ENCODE results near the gene CHODL. TPM values are rescaled to one million over a fixed set of nuclear protein-coding genes. Genes with fewer than 3 reads are reported as not detected.

The CHODL gene
- total RNA-seq = not detected in 2 replicates
- polyA plus RNA-seq = not detected in 2 replicates
- polyA plus RNA-seq (2011; cell fraction: cytosol; rRNA removed) = not detected in 2 replicates
- polyA plus RNA-seq (2011; cell fraction: nucleus; rRNA removed) = not detected in 2 replicates
- polyA plus RNA-seq (2012) = not detected in 2 replicates
- not detected in 2 replicates for polyA minus RNA-seq
- polyA minus RNA-seq (2011; cell fraction: cytosol; rRNA and poly(A)+ RNA removed) = not detected
- polyA minus RNA-seq (2011; cell fraction: nucleus; rRNA and poly(A)+ RNA removed) = not detected in 2 replicates
- Bru-seq, nascent RNA = percentile 6 among the genes with signal in this experiment
- BruChase-seq, experiment 1, labeled RNA remaining after a 6-hour chase = percentile 12 among the genes with signal in this experiment
- percentile 3 among the genes with signal in this experiment for BruChase-seq, experiment 2, labeled RNA remaining after a 2-hour chase
- long read RNA-seq = 0 reads

DNA sequence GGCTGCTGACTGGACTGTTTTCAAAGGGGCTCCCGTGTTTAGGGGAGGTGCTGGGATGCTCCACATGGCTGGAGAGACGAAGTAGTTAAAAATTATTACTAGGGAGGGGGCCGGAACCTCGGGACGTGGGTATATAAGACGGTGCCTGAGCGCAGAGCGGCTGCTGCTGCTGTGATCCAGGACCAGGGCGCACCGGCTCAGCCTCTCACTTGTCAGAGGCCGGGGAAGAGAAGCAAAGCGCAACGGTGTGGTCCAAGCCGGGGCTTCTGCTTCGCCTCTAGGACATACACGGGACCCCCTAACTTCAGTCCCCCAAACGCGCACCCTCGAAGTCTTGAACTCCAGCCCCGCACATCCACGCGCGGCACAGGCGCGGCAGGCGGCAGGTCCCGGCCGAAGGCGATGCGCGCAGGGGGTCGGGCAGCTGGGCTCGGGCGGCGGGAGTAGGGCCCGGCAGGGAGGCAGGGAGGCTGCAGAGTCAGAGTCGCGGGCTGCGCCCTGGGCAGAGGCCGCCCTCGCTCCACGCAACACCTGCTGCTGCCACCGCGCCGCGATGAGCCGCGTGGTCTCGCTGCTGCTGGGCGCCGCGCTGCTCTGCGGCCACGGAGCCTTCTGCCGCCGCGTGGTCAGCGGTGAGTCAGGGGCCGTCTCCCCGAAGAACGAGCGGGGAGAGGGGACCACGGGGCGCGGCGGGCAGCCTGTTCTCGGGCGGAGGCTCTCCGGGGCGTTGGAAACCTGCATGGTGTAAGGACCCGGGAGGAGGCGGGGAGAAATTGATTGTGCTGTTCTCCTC, at the start of gene CHODL:
TSS of gene CHODL (plus strand) at position 163 of the 793 bp plus-strand sequence. CDS start at position 554, 391 bp downstream.
- ChIA-PET CTCF (interaction anchor here (2.2 kb wide), 1 partner anchor 204 kb away, joined by 5 read pairs; no protein-coding TSS in a partner anchor), POLR2A (no interaction called here)
- Histone ChIP-seq H3K9ac (replicated peaks; ENCODE audit: extremely low read depth, insufficient read depth, low read length) (no peak within 1 kb of the TSS), H3K4me2 (ENCODE audit: insufficient read depth, low read length) (peak within 1 kb of the TSS; percentile 35), H3K27ac (ENCODE audit: insufficient read depth, low read depth, low read length) (no peak within 1 kb of the TSS), H4K20me1 (replicated peaks; ENCODE audit: control insufficient read depth, extremely low read depth, insufficient read depth, low read length) (no peaks in the 10 kb centered on the region), H3K4me3 (replicated peaks in 1 of 3; ENCODE audit: insufficient read depth in 1 of 3, low read depth in 1 of 3, low read length in 3 of 3) (no peak within 1 kb of the TSS), H3K9me3 (replicated peaks; ENCODE audit: control insufficient read depth, insufficient read depth, low read length) (no peaks in the 10 kb centered on the region), H3K9me1 (replicated peaks; ENCODE audit: control insufficient read depth, extremely low read depth, insufficient read depth, low read length) (no peaks in the 10 kb centered on the region), H3K79me2 (ENCODE audit: control insufficient read depth, insufficient read depth, low read length) (no peaks in the 10 kb centered on the region), H3K4me1 (ENCODE audit: control insufficient read depth, extremely low read depth, insufficient read depth, low read length) (no peaks in the 10 kb centered on the region), H3K36me3 (ENCODE audit: control insufficient read depth in 2 of 2, extremely low read depth in 1 of 2, insufficient read depth in 2 of 2, low read length in 2 of 2) (no peaks in the 10 kb centered on the region), H2AFZ (ENCODE audit: low read depth, low read length) (peak within 1 kb of the TSS; percentile 68), H3K27me3 (ENCODE audit: control insufficient read depth in 2 of 2, insufficient read depth in 2 of 2, low read length in 2 of 2) (peaks cover 23 to 34% of the 10 kb centered on the region in 2 experiments)
- intact Hi-C loops (cut with micrococcal nuclease) = no loop called here
- TF ChIP-seq POLR2A (IDR thresholded peaks at IDR 0.05; ENCODE audit: low read depth, low read length) (no peak), FOS (IDR thresholded peaks at IDR 0.05; ENCODE audit: borderline replicate concordance, insufficient read depth, low read length) (no peak), GATA2 (IDR thresholded peaks at IDR 0.05; ENCODE audit: insufficient read depth, insufficient read length, low read depth, low read length) (no peak), EZH2 (IDR thresholded peaks at IDR 0.05; ENCODE audit: borderline replicate concordance, low read depth, low read length, severe bottlenecking) (peak; percentile 39)
- BruUV-seq (replicated peaks) = no TSS peak
- DNase-seq (ENCODE audit: low read depth, low spot score) (no peak), FAIRE-seq (no peak)
- dilution Hi-C loops (cut with MboI; ENCODE audit: extremely low pct_ligation_motif_present, low sequenced_read_pairs) = no loop called here

- peak in 1 of 2 donors; percentile 24 for TF ChIP-seq CTCF (IDR thresholded peaks at IDR 0.05; ENCODE audit: extremely low read depth in 1 of 2, insufficient read depth in 1 of 2, low read depth in 1 of 2, low read length in 2 of 2)
- no peak for TF ChIP-seq MYC (IDR thresholded peaks at IDR 0.05; ENCODE audit: low read depth, low read length)
- no peak for TF ChIP-seq GATA2 (IDR thresholded peaks at IDR 0.05; ENCODE audit: insufficient read depth, insufficient read length, low read depth, low read length)
- TF ChIP-seq POLR2AphosphoS5 (IDR thresholded peaks at IDR 0.05; ENCODE audit: insufficient read depth, low read depth, low read length) = no peak
- Histone ChIP-seq H3K4me2 (ENCODE audit: insufficient read depth, low read length) (no peak overlapping the region), H2AFZ (ENCODE audit: low read depth, low read length) (no peak overlapping the region), H3K9me1 (replicated peaks; ENCODE audit: control insufficient read depth, extremely low read depth, insufficient read depth, low read length) (no peaks in the 10 kb centered on the region), H3K27me3 (ENCODE audit: control insufficient read depth in 2 of 2, insufficient read depth in 2 of 2, low read length in 2 of 2) (no peaks in the 10 kb centered on the region), H3K27ac (ENCODE audit: insufficient read depth, low read depth, low read length) (no peak overlapping the region), H3K79me2 (ENCODE audit: control insufficient read depth, insufficient read depth, low read length) (no peaks in the 10 kb centered on the region), H3K9ac (replicated peaks; ENCODE audit: extremely low read depth, insufficient read depth, low read length) (no peak overlapping the region), H4K20me1 (replicated peaks; ENCODE audit: control insufficient read depth, extremely low read depth, insufficient read depth, low read length) (no peaks in the 10 kb centered on the region), H3K36me3 (ENCODE audit: control insufficient read depth in 2 of 2, extremely low read depth in 1 of 2, insufficient read depth in 2 of 2, low read length in 2 of 2) (no peaks in the 10 kb centered on the region), H3K4me1 (ENCODE audit: control insufficient read depth, extremely low read depth, insufficient read depth, low read length) (no peaks in the 10 kb centered on the region), H3K9me3 (replicated peaks; ENCODE audit: control insufficient read depth, insufficient read depth, low read length) (no peaks in the 10 kb centered on the region), H3K4me3 (replicated peaks in 1 of 3; ENCODE audit: insufficient read depth in 1 of 3, low read depth in 1 of 3, low read length in 3 of 3) (no peak overlapping the region)
- intact Hi-C loops (cut with micrococcal nuclease) = loop anchor here (1.0 kb wide), 2 partner anchors 164 to 280 kb away; no protein-coding TSS in a partner anchor
- DNase-seq (ENCODE audit: low read depth, low spot score) = peak; percentile 17
- dilution Hi-C loops (cut with MboI; ENCODE audit: extremely low pct_ligation_motif_present, low sequenced_read_pairs) = no loop called here
- FAIRE-seq = no peak
- CTCF ChIA-PET = interaction anchor here (0.7 to 4.1 kb wide), 6 partner anchors 79 to 279 kb away, joined by 3 to 214 read pairs (median 4); no protein-coding TSS in a partner anchor
- POLR2A ChIA-PET = no interaction called here
- no TSS peak for BruUV-seq (replicated peaks)
Observed at GRCh38 chr21:18204931-18205330, 39.7 kb upstream of the CHODL start.
